ENCODE measurements around the gene GPR55. TPM values are rescaled to one million over a fixed set of nuclear protein-coding genes. Genes with fewer than 3 reads are reported as not detected.

The GPR55 gene
- total RNA-seq, 1 experiment from 2014 or later, result not detected

DNA sequence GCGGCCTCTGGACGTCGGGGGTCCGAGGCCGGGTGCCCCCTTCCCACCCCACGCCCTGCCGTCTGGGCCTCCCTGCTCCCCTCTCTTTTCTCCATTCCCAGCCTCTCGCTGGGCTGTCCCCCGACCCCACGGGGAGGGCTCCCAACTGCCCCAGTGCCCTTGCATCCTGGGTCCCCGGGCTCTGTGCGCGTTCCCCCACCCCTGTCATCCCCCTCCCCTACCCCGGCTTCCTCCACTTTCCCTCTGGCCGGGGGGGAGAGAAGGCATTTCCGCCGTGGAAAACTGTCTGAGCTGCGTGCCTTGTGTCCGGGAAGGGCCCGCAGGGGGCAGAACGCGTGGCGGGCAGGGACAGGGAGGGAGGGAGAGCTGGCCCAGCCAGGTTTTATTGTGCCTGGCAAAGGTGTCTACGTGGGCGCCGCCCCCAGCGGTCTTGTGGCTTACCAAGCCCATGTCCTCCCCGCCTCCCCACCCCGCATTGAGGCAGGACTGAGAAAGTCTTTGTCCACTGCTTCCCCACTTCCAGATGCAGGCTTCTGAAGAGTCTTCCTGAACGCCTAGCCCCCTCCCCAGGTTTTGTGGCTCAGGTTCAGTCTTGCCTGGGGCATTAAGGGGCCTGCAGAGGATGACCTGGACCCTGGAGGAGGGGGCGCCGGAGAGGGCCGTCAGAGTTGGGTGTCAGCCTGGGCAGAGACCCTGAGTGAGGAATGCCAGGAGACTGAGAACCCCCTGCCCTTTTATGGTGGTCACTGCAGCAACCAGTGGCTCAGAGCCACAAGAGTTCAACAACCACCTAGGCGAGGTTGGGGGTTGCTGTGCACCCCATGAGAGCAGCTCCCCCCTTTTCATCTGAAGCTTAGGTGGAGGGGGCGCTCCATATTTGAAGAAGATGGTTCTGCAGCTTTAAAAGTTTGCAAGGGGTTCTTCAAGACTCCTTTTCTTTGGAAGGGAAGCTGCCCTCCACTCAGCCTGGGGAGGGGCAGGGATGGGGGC lies 59.0 kb downstream of the GPR55 start:
- Histone ChIP-seq H3K18ac (ENCODE audit: insufficient read length, low read depth, low read length) (peak overlapping the region; percentile 7), H4K5ac (ENCODE audit: insufficient read length, low read depth, low read length) (no peak overlapping the region), H2BK120ac (ENCODE audit: low read depth, low read length, poor library complexity, severe bottlenecking) (no peak overlapping the region), H3K27me3 (ENCODE audit: insufficient read depth, low read length) (no peaks in the 10 kb centered on the region), H3K9me3 (ENCODE audit: control insufficient read depth, low read depth, low read length) (no peaks in the 10 kb centered on the region), H3K4me2 (ENCODE audit: insufficient read depth, insufficient read length, low read length) (peak overlapping the region; percentile 73), H2BK20ac (ENCODE audit: low read depth, low read length, poor library complexity, severe bottlenecking) (no peak overlapping the region), H2BK5ac (ENCODE audit: insufficient read length, low read length) (no peak overlapping the region), H3K27ac (ENCODE audit: insufficient read length, low read depth, low read length) (no peak overlapping the region), H3K23ac (ENCODE audit: insufficient read length, low read depth, low read length) (no peak overlapping the region), H4K91ac (ENCODE audit: insufficient read length, low read depth, low read length) (no peak overlapping the region), H2BK15ac (ENCODE audit: low read depth, low read length) (no peak overlapping the region), H2BK12ac (ENCODE audit: insufficient read length, low read depth, low read length) (no peak overlapping the region), H2AK5ac (ENCODE audit: insufficient read length, low read length) (no peak overlapping the region), H3K23me2 (ENCODE audit: insufficient read length, low read depth, low read length, poor library complexity, severe bottlenecking) (peaks cover 10% of the 10 kb centered on the region), H3K79me1 (ENCODE audit: insufficient read depth, low read depth, low read length, poor library complexity, severe bottlenecking) (no peaks in the 10 kb centered on the region), H3K4ac (ENCODE audit: low read depth, low read length) (no peak overlapping the region), H2AFZ (ENCODE audit: low read length) (no peak overlapping the region), H4K20me1 (ENCODE audit: control insufficient read depth, insufficient read depth, insufficient read length) (no peaks in the 10 kb centered on the region), H3K79me2 (ENCODE audit: insufficient read depth, low read length) (peaks cover 36% of the 10 kb centered on the region), H3T11ph (ENCODE audit: low read length) (no peak overlapping the region), H4K8ac (replicated peaks; ENCODE audit: insufficient read length, low read depth, low read length) (no peak overlapping the region), H3K56ac (ENCODE audit: insufficient read length, low read depth, low read length) (no peak overlapping the region), H3K9ac (ENCODE audit: extremely low read depth, insufficient read length, low read length) (peak overlapping the region; percentile 79), H3K4me1 (ENCODE audit: insufficient read depth, low read length) (peaks cover 25% of the 10 kb centered on the region; the same call in 1 of the 2 replicates), H3K14ac (ENCODE audit: insufficient read depth, low read length) (peak overlapping the region; percentile 21; the same call in 1 of the 2 replicates)
- DNase-seq, result peak; percentile 54
- H3K9me3 Mint-ChIP-seq, result peaks cover 0 to 2% of the 10 kb centered on the region in 2 experiments; a peak in 2 of 5 replicates
- peaks cover 73 to 75% of the 10 kb centered on the region in 2 experiments for H3K4me1 Mint-ChIP-seq
- H3K27me3 Mint-ChIP-seq (ENCODE audit: low read depth), result peaks cover 5% of the 10 kb centered on the region; the same call in 1 of the 2 replicates
- TF ChIP-seq, protein P1, sequence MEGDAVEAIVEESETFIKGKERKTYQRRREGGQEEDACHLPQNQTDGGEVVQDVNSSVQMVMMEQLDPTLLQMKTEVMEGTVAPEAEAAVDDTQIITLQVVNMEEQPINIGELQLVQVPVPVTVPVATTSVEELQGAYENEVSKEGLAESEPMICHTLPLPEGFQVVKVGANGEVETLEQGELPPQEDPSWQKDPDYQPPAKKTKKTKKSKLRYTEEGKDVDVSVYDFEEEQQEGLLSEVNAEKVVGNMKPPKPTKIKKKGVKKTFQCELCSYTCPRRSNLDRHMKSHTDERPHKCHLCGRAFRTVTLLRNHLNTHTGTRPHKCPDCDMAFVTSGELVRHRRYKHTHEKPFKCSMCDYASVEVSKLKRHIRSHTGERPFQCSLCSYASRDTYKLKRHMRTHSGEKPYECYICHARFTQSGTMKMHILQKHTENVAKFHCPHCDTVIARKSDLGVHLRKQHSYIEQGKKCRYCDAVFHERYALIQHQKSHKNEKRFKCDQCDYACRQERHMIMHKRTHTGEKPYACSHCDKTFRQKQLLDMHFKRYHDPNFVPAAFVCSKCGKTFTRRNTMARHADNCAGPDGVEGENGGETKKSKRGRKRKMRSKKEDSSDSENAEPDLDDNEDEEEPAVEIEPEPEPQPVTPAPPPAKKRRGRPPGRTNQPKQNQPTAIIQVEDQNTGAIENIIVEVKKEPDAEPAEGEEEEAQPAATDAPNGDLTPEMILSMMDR (conservative IDR thresholded peaks at IDR 0.05), result no peak
- no CpG with 5 or more reads among the region's 35 CpGs for WGBS (ENCODE audit: extremely low coverage, insufficient read length, low lambda C conversion rate)
- H3K4me3 Mint-ChIP-seq, result peak overlapping the region; percentile 88 to 93
- peaks cover 0 to 5% (median 5%) of the 10 kb centered on the region in 3 experiments; a peak in 2 of 7 replicates for H3K36me3 Mint-ChIP-seq (ENCODE audit: insufficient read depth in 1 of 3, low read depth in 3 of 3)
- H3K27ac Mint-ChIP-seq, result peak overlapping the region; percentile 79 to 98 (median 80); a peak in 5 of 7 replicates
